T-helper 1 cell treated with Interleukin-12 subunit alpha and Interleukin-12 subunit beta and Interleukin-4 antibody, amounts not matched to agents 30 μg/mL and 1 μg/mL, for 36 hours (primary cell): ENCODE measurements around the gene FBLIM1.

Experiments
- H3K27ac Mint-ChIP-seq: one replicate; pipeline ENCODE4 v1.8.0; 2021; ENCODE audit warnings: mild to moderate bottlenecking, mixed read lengths
- H3K27me3 Mint-ChIP-seq: one replicate; pipeline ENCODE4 v1.8.0; 2021; ENCODE audit warnings: low read depth, mixed read lengths
- H3K36me3 Mint-ChIP-seq: one replicate; pipeline ENCODE4 v1.8.0; 2021; ENCODE audit warnings: low read depth, mixed read lengths
- H3K4me1 Mint-ChIP-seq: one replicate; pipeline ENCODE4 v1.8.0; 2021; ENCODE audit warnings: low read depth, mixed read lengths
- H3K4me3 Mint-ChIP-seq: one replicate; pipeline ENCODE4 v1.8.0; 2021; ENCODE audit warnings: mild to moderate bottlenecking, moderate library complexity, mixed read lengths
- H3K9me3 Mint-ChIP-seq: one replicate; pipeline ENCODE4 v1.8.0; 2021; ENCODE audit warnings: mixed read lengths

The FBLIM1 gene

DNA sequence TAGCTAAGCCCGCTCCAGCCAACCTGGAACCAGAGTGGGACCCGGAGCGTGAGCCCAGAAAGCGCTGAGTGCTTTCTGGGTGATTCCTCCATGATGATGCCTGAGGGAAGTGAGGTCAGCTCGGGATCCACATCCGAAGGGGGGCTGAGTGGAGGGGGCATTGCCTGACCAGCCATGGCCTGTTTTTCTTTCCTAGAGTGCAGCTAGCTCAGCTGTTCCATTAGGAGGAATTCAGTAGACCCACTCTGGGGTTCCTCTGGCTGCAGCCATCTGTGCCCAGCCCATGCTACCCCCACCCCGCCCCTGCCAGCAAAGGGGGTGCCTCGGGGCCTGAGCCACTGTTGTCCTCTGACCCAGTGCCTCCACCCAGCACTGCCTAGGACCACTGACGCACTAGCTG, 32.1 kb upstream of the FBLIM1 start:
- no peaks in the 10 kb centered on the region for H3K27me3 Mint-ChIP-seq
- H3K9me3 Mint-ChIP-seq = no peaks in the 10 kb centered on the region
- no peak overlapping the region for H3K4me3 Mint-ChIP-seq
- H3K36me3 Mint-ChIP-seq = peaks cover 10% of the 10 kb centered on the region
- H3K4me1 Mint-ChIP-seq = no peaks in the 10 kb centered on the region
- no peak overlapping the region for H3K27ac Mint-ChIP-seq

DNA sequence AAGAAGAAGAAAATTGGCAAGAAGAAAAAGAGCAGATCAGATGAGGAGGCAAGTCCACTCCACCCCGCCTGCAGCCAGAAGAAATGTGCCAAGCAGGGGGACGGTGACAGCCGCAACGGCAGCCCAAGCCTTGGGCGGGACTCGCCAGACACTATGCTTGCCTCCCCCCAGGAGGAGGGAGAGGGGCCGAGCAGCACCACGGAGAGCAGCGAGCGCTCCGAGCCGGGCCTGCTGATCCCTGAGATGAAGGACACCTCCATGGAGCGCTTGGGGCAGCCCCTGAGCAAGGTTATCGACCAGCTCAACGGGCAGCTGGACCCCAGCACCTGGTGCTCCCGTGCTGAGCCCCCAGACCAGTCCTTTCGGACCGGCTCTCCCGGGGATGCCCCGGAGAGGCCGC, 31.6 kb upstream of the FBLIM1 start:
- Mint-ChIP-seq H3K4me3 (no peak overlapping the region), H3K27ac (no peak overlapping the region), H3K4me1 (no peaks in the 10 kb centered on the region), H3K27me3 (no peaks in the 10 kb centered on the region), H3K9me3 (no peaks in the 10 kb centered on the region), H3K36me3 (peaks cover 10% of the 10 kb centered on the region)

DNA sequence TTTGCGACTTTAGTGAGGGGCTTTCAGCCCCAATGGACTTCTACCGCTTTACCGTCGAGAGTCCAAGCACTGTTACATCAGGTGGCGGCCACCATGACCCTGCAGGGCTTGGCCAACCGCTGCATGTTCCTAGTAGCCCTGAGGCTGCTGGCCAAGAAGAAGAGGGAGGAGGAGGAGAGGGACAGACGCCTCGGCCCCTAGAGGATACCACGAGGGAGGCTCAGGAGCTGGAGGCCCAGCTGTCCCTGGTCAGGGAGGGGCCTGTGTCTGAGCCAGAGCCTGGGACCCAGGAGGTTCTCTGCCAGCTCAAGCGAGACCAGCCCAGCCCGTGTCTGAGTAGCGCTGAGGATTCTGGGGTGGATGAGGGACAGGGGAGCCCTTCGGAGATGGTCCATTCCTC, 31.2 kb upstream of the FBLIM1 start:
- no peak overlapping the region for H3K27ac Mint-ChIP-seq
- no peaks in the 10 kb centered on the region for H3K27me3 Mint-ChIP-seq
- H3K9me3 Mint-ChIP-seq = no peaks in the 10 kb centered on the region
- H3K36me3 Mint-ChIP-seq = peaks cover 13% of the 10 kb centered on the region
- no peaks in the 10 kb centered on the region for H3K4me1 Mint-ChIP-seq
- H3K4me3 Mint-ChIP-seq = no peak overlapping the region

DNA sequence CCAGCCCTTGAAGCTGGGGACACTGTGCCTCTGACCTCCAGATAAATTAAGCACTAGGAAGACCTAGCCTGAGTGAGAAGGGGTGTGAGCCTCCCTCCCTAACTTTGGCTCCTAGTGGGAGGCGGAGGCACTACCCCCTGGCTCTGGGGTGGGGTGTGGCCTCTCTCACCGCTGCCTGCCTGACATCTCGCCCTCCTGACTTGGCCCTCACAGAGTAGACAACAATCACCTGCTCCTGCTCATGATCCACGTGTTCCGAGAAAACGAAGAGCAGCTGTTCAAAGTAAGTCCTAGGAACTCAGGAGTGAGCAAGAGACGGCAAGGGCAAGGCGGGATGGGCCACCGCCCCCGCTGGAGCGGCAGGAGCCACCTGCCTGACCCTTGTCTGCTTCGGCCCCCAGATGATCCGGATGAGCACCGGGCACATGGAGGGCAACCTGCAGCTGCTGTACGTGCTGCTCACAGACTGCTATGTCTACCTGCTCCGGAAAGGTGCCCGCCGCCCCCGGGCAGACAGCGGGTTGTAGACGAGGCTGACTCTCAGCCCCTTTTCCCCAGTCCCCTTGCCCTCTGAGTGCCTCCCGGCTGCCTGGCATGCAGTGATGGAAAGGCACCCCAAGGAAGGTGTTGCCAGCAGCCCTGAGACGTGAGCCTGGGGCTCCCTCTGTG, 30.6 kb upstream of the FBLIM1 start:
- H3K36me3 Mint-ChIP-seq = peaks cover 14% of the 10 kb centered on the region
- no peak overlapping the region for H3K27ac Mint-ChIP-seq
- H3K4me3 Mint-ChIP-seq = no peak overlapping the region

DNA sequence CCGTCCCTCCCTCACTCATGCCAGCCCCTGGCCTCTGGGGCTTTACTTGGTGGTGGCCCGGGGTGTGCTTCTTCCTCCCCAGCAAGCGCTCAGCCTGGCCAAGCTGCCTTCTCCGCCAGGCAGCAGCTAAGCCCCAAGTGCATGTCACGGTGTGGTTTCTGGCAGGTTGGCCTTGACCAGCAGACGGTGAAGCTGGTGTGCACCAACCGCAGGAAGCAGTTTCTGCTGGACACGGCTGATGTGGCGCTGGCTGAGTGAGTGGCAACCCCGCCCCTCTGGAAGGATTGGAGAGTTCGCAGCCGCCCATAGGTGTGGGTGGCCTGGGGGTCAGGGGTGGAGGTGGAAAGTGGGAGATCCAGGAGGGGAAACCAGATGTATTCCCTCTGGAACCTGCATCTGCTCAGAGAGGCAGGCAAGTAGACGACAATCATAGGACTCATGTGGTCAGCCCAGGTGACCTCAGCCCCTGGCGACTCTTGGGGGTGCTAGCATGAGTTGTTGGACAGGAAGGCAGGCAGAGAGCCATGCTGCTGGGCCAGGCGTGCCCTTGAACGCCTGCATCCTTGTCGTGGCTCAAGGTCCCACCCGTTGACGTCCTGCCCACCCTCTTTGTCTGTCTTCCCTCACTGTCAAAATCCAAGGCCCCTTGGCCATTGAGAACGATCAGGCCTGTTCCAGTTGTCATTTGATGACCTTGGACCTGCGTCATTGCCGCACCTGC, 29.5 kb upstream of the FBLIM1 start:
- Mint-ChIP-seq H3K4me1 (no peaks in the 10 kb centered on the region), H3K27ac (no peak overlapping the region), H3K9me3 (no peaks in the 10 kb centered on the region), H3K27me3 (no peaks in the 10 kb centered on the region), H3K4me3 (no peak overlapping the region), H3K36me3 (peaks cover 14% of the 10 kb centered on the region)

More for the DNA sequence above, 30.6 kb upstream of the FBLIM1 start:
- Mint-ChIP-seq H3K9me3 (no peaks in the 10 kb centered on the region), H3K4me1 (no peaks in the 10 kb centered on the region), H3K27me3 (no peaks in the 10 kb centered on the region)

DNA sequence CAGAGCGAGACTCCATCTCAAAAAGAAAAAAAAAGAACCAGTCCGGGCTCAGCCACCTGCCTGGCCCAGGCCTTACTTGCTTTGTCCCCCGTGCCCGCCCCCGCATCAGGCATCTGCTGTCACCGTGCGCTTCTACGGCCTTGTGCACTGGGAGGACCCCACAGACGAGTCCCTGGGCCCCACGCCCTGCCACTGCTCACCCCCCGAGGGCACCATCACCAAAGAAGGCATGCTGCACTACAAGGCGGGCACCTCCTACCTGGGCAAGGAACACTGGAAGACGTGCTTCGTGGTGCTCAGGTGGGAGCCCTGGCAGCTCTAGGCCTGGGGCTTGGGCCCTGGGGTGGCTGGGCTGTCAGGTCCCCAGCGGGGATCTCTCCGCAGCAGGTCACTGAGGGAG, 28.2 kb upstream of the FBLIM1 start:
- H3K4me3 Mint-ChIP-seq = no peak overlapping the region
- H3K27ac Mint-ChIP-seq = no peak overlapping the region
- no peaks in the 10 kb centered on the region for H3K9me3 Mint-ChIP-seq
- no peaks in the 10 kb centered on the region for H3K4me1 Mint-ChIP-seq
- H3K36me3 Mint-ChIP-seq = peaks cover 11% of the 10 kb centered on the region
- H3K27me3 Mint-ChIP-seq = no peaks in the 10 kb centered on the region

DNA sequence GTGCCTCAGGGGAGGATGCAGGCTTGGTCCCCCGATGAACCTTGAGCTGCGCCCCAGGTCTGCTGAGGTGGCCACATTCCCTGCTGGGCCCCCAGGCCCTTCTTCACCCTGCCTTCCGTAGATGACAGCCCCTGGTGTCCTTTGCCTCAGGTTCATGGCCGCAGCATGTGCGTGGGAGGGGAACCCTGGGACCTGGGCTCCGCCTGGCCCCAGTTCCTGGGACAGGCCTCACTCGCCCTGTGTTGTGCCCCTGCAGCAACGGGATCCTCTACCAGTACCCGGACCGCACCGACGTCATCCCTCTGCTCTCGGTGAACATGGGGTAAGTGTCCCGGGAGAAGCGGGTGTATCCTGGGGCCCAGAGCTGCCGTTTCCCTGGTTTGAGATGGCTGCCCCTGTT, 27.7 kb upstream of the FBLIM1 start:
- Mint-ChIP-seq H3K27ac (no peak overlapping the region), H3K4me1 (no peaks in the 10 kb centered on the region), H3K36me3 (peaks cover 9% of the 10 kb centered on the region), H3K4me3 (no peak overlapping the region), H3K9me3 (no peaks in the 10 kb centered on the region), H3K27me3 (no peaks in the 10 kb centered on the region)

DNA sequence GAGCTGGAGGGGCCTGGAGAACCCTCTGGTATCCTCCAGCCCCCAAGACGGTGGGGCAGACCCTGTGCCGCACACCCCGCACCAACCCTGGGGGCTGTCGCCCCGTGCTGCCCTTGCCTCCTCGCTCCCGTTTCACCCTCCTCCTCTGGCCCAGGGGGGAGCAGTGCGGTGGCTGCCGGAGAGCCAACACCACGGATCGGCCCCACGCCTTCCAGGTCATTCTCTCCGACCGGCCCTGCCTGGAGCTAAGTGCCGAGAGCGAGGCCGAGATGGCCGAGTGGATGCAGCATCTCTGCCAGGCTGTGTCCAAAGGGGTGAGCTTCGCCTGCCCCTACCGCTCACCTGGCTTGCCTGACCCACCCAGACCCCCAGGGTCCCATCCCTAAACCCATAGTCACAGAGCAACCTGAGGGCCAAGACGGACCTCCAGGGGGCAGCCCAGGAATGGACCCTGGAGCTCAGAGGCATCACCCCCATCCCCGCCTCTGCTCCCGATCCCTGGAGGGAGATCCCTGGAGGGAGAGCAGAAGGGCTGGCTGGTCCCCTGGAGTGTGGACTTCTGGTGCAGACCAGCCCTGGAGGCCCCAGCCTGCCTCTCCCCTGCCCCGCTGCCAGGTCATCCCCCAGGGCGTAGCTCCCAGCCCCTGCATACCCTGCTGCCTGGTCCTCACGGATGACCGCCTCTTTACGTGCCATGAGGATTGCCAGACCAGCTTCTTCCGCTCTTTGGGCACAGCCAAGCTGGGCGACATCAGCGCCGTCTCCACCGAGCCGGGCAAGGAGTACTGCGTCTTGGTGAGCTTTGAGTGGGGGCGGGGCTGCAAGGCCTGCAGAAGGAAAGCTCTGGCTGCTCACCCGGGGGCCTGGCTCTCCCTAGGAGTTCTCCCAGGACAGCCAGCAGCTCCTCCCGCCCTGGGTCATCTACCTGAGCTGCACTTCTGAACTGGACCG, 26.6 kb upstream of the FBLIM1 start:
- H3K9me3 Mint-ChIP-seq = no peaks in the 10 kb centered on the region
- H3K36me3 Mint-ChIP-seq = peaks cover 7% of the 10 kb centered on the region
- H3K4me1 Mint-ChIP-seq = no peaks in the 10 kb centered on the region
- H3K27me3 Mint-ChIP-seq = no peaks in the 10 kb centered on the region
- H3K27ac Mint-ChIP-seq = no peak overlapping the region
- H3K4me3 Mint-ChIP-seq = no peak overlapping the region

DNA sequence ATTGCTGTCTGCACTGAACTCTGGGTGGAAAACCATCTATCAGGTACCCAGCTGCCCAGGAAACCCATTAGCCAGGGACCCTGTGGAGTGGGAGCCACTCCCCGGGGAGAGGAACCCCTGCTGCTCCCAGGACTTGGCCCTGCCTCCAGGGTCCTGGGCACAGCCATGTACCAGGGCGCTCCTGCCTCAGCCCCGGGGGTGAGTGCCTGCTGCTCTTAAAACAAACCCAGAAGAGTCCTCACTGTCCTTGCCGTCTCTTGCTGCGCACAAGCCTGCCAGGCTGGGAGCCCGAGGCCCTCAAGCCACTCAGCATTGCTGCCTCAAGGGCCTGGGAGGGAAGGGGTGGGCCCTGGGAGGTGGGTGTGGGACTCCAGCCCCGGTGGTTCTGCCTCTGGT, 25.9 kb upstream of the FBLIM1 start:
- Mint-ChIP-seq H3K4me3 (no peak overlapping the region), H3K27me3 (no peaks in the 10 kb centered on the region), H3K27ac (no peak overlapping the region), H3K4me1 (no peaks in the 10 kb centered on the region), H3K9me3 (no peaks in the 10 kb centered on the region), H3K36me3 (peaks cover 6% of the 10 kb centered on the region)

DNA sequence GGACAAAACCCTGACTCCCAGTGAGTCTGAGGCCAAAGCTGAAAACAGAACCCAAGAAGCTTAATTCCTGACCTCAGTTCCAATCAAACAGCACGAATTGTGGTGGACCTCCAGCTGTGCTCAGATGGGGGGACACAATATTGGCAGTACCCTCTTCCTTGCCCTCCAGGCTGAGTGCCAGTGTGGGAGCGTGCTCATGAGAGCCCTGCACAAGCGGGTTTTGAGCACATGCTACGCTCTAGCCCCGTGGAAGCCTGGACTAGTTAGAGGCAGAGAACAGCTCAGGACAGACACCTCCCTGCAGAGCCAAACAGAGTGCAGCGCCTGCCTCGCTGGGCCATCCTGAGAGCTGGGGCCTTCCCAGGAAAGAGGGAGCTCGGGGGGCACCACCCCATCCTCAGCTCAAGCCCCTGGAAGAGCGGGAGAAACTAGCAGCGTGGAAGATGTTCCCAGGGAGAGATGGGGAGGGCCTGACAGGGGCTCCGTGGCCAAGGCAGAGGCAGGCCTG, 25.3 kb upstream of the FBLIM1 start:
- Mint-ChIP-seq H3K27ac (no peak overlapping the region), H3K4me3 (no peak overlapping the region)

DNA sequence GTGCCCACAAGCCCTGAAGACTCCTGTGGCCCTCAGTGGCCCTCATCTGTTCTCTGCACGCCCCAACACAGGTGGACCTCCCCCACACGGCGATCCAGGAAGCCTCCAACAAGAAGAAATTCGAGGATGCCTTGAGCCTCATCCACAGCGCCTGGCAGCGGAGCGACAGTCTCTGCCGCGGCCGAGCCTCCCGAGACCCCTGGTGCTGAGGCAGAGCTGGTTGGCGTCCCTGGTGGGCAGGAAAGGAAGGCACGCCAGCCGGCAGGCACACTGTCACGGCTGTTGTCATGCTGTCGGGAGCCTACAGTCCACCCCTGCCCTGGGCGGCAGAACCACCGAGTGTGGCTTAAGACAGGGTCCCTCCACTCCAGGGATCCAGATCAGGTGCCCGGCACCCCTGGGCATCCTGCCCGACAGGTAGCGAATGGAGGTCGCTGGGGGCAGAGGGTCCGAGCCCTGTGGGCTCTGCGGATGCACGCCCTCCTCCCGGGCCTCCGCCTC, 24.8 kb upstream of the FBLIM1 start:
- no peaks in the 10 kb centered on the region for H3K4me1 Mint-ChIP-seq
- H3K36me3 Mint-ChIP-seq = peaks cover 6% of the 10 kb centered on the region
- no peak overlapping the region for H3K27ac Mint-ChIP-seq
- no peak overlapping the region for H3K4me3 Mint-ChIP-seq
- no peaks in the 10 kb centered on the region for H3K27me3 Mint-ChIP-seq
- H3K9me3 Mint-ChIP-seq = no peaks in the 10 kb centered on the region

More for the DNA sequence above, 25.3 kb upstream of the FBLIM1 start:
- Mint-ChIP-seq H3K4me1 (no peaks in the 10 kb centered on the region), H3K27me3 (no peaks in the 10 kb centered on the region), H3K36me3 (peaks cover 6% of the 10 kb centered on the region), H3K9me3 (no peaks in the 10 kb centered on the region)

DNA sequence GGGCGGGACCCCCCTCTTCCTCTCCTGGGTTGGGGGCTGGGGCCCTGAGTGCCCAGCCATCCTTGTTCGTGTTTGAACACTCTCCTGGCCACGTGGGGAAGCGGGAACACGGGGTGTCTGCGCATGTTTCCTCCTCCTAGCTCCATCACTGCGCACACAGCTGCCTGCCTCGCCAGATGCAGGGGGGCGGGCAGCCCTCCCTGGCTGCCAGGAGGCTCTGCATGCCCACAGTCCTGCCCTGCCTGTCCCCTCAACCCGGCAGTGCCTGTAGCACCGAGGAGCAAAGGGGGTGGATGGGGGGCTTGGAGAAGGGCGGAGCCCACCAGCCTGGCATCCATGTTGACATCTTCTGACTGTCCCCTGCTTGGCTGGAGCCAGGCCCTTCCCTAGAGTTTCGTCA, 24.3 kb upstream of the FBLIM1 start:
- peaks cover 6% of the 10 kb centered on the region for H3K36me3 Mint-ChIP-seq
- H3K9me3 Mint-ChIP-seq = no peaks in the 10 kb centered on the region
- H3K4me3 Mint-ChIP-seq = no peak overlapping the region
- H3K27me3 Mint-ChIP-seq = no peaks in the 10 kb centered on the region
- H3K4me1 Mint-ChIP-seq = no peaks in the 10 kb centered on the region
- H3K27ac Mint-ChIP-seq = no peak overlapping the region

DNA sequence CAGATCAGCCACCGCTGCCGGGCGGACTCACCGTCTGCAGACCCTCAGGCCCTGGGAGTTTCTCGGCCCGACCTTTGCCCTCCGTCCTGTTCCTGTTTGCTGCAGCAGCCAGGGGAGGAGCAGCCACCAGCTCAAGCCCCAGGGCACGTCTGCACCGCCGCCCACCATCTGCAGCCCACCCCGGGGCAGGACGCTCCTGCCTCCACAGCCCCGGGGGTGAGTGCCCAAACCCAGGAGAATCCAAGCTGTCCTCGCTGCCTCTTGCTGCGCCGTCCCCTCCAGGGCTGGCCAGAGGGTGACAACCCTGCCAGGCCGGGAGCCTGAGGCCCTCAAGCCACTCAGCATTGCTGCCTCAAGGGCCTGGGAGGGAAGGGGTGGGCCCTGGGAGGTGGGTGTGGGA, 23.7 kb upstream of the FBLIM1 start:
- no peak overlapping the region for H3K27ac Mint-ChIP-seq
- H3K4me1 Mint-ChIP-seq = no peaks in the 10 kb centered on the region
- H3K4me3 Mint-ChIP-seq = no peak overlapping the region
- H3K9me3 Mint-ChIP-seq = no peaks in the 10 kb centered on the region
- H3K27me3 Mint-ChIP-seq = no peaks in the 10 kb centered on the region
- peaks cover 4% of the 10 kb centered on the region for H3K36me3 Mint-ChIP-seq

DNA sequence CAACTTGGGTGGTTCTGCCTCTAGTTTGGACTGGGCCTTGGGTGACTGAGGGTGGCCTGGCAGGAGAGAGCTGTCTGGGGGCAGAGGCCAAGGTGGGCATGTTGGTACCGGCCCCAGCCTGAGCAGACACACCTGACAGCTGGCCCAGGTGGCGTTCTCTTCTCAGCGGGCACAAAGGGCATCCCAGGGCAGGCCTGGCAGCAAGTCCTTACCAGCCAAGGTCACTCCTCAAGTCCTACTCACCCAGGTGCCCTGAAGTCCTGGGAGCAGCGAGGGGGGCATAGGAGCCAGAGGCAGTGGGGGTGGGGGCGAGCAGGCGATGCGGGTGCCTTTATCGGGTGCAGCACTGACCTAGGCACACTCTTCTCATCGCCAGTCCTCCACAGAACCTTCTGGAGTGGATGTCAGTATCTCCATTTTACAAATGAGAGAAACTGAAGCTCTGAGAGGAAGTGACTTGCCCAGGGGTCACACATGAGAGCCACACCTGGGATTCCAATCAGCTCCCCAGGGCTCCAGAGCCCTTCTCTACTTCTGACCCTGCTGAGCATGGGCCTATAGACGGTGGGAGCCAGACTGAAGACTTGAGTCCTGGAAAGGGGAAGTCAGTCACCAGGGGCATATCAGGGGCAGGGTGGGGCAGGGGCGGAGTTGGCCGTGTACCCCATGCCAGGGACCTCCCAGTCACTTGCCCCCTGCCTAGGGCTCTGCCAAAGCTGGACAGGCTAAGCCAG, 23.1 kb upstream of the FBLIM1 start:
- H3K4me3 Mint-ChIP-seq = no peak overlapping the region
- H3K9me3 Mint-ChIP-seq = no peaks in the 10 kb centered on the region
- no peaks in the 10 kb centered on the region for H3K4me1 Mint-ChIP-seq
- H3K27ac Mint-ChIP-seq = no peak overlapping the region
- no peaks in the 10 kb centered on the region for H3K27me3 Mint-ChIP-seq
- peaks cover 4% of the 10 kb centered on the region for H3K36me3 Mint-ChIP-seq
